ENCODE data around the gene MED12.
"Not testable (repeated sequence)": the region's sequence is repeated elsewhere in the genome, so short reads cannot be mapped to it uniquely, and the experiment has no call there.

MED12 gene

DNA sequence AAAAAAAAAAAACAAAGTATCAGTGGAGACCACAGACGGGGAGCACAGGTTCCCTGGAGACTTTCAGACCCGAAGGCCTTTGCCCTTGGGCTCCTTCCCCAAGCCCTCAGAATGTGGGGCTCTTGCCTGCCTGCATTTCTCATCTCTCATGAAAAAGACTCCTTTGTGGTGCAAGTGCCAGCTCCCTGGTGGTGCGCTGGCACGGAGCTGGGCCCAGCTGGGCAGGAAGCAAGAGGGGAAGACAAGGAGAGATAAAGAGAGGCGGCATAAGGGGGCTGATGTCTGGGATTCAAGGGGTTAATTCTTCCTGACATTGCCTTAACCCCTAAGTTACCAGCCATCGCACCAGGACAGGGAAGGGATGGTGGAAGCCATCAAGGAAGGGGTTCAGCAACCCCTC lies 48.1 kb downstream of the MED12 start:
- DNase-seq = no peak

DNA sequence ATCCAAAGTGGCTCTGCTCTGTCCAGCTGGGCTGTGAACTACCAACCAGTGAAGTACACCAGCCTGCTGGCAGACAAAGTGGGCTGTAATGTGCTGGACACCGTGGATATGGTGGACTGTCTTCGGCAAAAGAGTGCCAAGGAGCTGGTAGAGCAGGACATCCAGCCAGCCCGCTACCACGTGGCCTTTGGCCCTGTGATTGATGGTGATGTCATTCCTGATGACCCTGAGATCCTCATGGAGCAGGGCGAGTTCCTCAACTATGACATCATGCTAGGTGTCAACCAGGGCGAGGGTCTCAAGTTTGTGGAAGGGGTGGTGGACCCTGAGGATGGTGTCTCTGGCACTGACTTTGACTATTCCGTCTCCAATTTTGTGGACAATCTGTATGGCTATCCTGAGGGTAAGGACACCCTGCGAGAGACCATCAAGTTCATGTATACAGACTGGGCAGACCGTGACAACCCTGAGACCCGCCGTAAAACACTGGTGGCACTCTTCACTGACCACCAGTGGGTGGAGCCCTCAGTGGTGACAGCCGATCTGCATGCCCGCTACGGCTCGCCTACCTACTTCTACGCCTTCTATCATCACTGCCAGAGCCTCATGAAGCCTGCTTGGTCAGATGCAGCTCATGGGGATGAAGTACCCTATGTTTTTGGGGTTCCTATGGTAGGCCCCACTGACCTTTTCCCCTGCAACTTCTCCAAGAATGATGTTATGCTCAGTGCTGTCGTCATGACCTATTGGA lies 48.8 kb downstream of the MED12 start:
- DNase-seq = no peak

DNA sequence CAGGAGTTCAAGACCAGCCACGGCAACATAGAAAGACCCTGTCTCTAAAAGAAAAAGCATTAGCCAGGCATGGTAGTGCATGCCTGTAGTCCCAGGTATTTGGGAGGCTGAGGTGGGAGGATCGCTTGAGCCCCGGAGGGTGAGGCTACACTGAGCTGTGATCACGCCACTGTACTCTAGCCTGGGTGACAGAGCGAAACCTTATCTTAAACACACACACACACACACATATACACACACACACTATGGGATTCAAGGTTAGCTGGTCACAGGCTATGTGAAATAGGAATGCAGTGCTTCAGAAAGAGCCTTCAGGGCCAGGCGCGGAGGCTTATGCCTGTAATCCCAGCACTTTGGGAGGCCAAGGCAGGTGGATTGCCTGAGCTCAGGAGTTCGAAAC lies 49.7 kb downstream of the MED12 start:
- no peak for DNase-seq

DNA sequence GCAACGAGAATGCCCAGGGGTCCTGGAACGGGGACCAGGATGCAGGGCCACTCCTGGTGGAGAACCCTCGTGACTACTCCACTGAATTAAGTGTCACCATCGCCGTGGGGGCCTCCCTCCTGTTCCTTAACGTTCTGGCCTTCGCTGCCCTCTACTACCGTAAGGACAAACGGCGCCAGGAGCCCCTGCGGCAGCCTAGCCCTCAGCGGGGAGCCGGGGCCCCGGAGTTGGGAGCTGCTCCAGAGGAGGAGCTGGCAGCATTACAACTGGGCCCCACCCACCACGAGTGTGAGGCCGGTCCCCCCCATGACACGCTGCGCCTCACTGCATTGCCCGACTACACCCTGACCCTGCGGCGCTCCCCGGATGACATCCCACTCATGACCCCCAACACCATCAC lies 51.2 kb downstream of the MED12 start:
- DNase-seq = no peak

DNA sequence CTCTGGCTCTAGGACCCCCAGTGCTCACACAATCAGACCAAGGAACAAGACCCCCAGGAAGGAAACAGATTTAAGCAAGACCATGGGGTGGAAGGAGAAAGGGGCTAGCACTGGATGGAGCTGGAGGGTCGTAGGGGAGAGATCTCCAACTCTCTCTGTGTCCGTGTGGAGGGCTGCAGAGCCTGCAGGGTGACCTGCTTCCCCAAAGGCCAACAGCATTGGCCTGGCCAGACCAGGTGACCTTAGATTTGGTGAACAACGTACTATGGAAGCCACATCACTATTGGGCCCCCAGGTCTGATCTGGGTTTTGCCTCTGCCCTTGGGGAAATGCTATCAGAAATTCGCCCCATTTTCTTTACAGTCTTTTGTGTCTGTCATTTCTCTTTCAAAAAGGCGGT lies 52.3 kb downstream of the MED12 start:
- no peak for DNase-seq

DNA sequence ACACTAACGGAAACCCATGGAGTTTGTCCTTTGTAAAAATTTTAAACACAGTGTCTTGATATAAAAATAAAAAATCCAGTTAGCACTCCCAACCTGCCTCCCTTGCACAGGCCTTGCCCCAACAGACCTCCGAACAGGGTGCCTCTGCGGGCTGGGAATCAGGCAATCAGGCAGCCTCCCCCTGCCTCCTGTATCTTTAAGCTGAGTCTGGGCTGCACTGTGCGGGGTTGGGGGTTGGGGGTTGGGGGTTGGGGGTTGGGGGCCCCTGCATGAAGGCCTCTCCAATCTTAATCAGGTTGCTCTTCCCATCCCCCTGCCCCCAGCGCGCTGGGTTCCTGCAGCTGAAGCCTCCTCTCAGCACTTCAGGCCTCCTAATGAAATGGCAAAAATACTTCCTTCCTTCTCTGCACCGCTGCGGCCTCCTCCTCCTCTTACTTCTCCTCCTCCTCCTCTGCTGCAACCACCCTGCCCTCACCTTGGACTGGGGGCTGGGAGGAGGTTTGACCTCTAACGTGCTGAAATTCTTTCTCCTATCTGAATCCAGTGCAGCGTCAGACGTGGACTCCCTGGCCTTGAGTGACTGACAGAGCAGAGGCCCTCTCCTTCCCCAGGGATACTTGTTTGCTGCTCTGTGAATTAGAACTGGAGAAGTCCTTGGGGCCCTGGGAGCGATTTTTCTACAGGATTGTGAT lies 52.9 kb downstream of the MED12 start:
- peak; percentile 1 for DNase-seq

DNA sequence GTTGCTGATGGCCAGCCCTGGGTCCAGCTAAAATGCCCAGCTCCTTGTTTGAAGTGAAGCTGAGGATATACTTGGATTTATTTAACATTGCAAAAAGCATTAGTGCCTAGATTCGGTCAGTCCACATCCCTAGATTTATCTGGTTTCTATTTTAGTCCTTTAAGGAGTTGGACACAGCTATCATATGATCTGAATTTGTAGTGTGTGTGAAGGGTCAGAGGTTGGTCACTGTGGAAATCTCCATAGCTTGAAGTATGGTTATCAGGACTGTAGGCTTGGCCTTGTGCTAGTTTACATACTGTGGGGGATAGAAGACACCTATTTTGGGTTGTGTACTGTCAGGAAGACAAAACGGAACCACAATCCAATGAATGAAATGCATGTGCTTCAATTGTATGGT lies 55.0 kb downstream of the MED12 start:
- DNase-seq = peak; percentile 1

DNA sequence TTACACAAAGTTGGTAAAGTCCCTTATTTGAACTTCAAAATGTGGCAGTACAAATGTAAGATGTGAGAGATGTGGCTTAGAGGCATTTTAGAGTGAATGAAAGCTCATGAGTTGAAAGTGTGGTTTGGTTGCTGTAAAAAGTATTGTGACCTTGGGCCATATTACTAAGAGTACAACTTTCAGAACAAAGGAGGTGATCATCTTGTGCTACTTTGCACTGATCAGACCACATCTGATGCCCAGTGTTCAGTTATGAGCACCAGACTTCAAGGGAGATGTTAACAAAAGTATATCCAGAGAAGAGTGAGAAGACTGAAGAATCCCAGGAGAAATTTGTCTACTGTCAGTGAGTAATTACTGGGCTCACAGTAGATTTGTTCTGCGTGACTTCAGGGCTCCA lies 56.4 kb downstream of the MED12 start:
- DNase-seq = no peak

DNA sequence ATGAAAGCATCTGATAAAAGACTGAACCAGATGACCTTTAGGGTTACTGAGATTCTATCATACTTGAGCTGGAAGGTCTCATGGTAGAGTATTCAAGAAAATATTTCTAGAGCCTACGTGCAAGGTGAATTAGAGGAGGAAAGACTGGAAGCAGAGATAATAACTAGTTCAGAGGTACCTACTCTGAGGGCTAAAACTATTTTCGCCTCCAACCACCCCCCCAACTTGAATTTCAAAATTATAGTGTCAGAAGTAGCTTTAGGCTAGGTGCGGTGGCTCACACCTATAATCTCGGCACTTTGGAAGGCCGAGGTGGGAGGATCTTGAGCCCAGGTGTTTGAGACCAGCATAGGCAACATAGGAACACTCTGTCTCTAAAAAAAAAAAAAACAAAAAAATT lies 57.1 kb downstream of the MED12 start:
- no peak for DNase-seq

DNA sequence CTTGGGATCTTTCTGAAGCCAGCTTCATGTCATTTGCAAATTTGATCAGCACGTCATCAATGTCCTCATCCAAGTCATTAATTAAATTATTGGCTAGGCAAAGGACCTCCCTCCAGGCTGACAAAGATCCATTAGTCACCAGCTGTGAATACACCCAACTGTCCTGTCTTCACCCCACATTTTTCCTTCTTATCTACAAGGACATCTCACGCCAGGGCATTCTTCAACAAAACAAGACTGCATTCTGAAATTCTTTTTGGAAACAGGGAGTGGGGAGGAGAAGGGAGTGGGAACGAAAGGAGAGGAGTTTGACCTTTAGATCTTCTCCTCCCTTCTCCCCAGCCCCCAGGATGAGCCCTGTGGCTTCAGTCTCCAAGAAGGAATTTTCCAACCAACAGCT lies 58.9 kb downstream of the MED12 start:
- no peak for DNase-seq

DNA sequence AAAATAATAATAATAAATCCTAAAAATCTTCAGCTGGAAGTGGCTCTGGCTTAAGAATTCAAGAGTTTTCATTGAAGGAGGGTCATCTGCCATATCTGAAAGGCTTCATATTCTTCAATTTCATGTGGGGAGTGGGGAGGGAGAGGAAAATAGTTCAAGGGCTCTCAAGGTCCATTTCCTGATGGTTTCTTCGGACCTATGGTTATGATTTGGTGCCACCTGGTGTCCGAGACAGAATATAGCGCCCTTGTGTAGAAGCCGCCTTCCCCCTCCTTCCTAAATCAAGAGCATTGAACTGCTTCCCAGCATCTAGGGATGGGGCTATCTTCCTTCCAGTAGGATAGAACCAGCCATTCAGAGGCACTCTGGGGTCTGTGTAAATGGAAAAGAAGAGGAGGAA lies 60.5 kb downstream of the MED12 start:
- DNase-seq = peak; percentile 51

DNA sequence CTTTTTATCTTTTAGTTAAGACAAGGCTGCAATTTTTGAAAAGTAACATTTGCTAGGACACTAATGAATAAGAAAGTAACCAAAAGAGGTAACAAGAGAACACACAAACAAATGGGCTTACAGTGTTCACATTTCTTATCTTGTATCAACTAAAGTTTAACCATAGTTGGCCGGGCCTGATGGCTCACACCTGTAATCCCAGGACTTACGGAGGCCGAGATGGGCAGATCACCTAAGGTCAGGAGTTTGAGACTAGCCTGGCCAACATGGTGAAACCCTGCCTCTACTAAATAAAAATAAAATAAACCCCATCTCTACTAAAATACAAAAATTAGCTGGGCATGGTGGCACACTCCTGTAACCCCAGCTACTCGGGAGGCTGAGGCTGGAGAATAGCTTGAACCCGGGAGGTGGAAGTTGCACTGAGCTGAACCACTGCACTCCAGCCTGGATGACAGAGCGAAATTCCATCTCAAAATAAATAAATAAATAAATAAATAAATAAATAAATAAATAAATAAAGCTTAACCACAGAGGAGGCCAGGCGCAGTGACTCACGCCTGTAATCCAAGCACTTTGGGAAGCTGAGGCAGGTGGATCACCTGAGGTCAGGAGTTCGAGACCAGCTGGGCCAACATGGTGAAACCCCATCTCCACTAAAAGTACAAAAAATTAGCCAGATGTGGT lies 62.3 kb downstream of the MED12 start:
- DNase-seq = not testable (repeated sequence)

DNA sequence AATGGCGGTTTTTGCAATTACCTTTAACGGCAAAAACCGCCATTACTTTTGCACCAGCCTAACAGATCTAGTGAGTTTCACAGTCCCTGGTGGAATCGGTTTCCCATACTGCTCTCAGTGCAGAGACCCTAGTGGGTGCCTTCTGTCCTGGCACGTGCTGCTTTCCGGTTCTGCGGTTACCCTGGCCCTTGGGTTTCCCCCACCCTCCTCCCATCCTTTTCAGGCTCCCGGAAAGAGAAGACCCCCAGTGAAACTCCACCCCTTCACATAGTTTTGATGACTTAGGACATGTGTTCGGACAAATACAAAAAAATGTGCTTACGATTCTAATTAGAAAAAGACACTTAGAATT lies 63.1 kb downstream of the MED12 start:
- DNase-seq = peak; percentile 9

DNA sequence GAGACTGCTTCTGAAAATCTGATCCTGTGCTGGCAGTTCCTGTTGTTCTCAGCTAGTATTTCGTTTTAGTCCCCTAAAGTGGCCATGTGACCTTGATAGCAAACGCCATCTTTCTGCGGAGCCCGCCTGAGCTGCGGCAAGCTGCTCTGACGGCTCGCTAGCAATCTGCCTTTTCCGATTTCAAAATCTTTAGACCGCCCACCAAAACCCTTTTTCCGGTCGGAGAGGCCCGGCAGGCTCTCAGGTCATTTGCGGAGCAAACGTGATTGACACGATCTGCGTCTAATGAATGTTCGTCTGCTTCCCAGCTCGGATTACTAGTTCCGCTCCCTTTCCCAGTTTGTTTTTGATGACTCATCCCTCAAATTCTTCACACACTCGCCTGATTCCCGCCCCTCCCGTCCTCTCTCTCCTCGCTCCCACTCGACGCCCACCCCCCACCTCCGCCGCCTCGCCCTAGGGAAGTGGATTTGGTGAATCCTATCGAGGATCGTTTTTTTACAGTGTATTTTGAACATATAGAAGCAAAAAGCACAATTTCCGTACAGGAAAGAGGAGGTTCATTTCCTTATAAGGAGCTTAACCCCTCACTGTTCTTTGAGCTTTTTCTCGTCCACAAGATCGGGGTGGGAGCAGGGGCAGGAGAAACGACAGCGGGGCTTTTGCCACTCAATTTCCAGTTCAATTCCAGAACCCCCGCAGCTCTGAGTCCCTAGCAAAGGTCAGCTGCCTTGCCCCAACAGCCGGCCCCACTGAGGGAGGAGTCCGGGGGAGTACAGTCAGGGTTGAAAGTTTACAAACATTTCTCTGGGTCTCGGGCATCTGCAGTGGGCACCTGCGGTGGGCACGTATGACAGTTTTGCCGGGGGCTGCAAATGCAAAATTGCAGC lies 63.8 kb downstream of the MED12 start:
- DNase-seq = peak; percentile 95

DNA sequence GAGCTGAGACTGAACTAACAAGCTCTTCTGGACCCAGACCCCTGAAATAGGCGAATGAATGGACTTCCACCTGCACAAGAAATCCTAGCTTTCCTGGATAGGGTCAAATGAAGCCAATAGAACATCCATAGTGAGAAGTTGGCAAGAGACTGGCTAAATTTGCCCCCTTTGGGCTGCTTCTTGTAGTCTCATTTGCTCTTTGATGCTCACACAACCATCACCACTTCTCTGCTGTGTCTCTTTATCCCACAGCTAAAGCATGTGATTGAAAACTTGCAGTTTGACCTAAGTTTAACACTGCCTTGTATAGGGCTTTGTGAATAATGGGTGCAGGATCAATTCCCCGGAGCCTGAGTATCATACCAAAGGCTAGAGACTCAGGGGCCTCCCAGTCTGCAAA lies 64.5 kb downstream of the MED12 start:
- no peak for DNase-seq

DNA sequence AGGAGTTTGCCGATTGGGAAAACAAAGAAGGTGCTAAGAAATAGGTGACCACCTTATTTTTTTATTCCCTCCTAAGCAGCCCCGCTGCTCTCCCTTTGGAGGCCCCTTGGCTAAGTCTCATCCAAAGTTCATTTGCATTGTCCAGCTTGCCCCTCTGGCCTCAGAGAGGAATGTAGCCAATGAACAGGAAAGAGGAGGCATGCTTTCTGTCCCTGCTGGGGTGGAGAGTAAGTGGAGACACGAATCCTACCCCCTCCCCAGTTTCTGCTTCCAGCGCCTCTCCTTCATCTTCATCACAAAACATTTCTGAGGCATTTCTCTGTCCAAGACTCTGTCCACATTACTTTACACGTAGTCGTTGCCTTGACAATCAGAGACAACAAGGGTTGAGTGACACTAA lies 64.9 kb downstream of the MED12 start:
- DNase-seq = no peak

DNA sequence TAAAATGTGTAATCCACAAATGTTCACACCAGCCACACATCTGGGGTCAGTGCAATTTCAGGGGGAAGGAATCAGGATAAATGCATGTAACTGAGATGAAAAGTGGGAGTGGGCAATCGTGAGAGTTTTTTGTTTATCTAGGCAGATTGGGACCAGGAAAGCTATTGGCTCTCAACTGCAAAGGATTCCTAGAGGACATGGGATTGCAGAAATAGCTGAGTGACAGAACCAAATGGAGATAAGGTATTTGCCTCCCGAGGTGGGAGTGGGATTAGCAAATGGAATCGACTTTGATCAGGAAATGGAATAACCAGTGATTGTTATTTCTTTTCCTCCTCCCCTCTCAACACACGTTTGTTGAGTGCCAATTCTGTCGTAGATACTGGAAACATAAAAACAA lies 65.7 kb downstream of the MED12 start:
- DNase-seq = no peak

DNA sequence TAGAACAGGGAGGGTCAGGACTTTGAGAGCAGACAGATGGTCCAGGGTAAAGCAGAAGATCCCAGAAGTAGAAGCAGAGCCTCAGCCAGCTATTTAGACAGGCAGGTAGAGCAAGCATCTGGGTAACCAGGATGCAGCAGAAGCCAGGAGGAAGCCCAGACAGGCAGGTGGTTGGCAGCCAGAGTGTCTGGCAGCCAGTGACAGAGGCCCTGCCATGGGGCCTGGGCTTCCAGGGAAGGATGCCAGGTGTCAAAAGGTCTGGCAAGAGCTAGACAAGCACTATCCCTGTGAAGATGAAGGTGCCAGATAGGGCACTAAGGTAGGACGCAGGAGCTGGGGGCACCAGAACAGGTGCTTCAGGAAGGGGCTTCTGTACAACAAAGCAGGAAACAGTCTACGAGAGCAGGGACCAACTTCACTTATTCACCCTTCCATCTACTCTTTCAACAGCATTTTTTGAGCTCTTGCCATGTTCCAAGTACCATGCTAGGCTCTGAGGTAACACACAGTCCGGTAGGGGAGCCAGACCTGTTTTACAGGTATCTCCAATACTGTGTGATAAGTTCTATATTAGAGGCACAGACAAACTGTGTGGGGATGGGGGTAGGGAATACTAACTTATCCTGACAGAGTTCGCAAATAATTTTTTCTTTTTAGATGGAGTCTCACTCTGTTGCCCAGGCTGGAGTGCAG lies 66.6 kb downstream of the MED12 start:
- no peak for DNase-seq

DNA sequence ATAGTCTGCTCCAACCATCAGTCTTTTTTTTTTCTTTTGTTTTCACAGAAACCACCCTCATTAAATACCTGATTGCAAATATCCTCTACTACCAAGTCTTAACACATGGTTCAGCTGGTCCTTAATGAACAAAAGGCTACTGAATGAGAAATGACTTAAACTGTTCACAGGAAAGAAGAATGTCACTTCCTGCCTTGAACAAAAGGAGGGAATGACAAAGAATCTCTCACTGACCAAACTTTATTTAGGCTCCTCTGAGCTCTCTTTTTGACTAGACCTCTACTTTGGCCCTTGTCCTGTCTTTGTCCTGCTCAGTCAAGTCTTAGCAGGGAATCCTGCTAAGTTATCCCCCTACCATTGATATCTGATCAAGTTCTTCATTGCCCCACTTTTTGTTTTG lies 72.9 kb downstream of the MED12 start:
- DNase-seq = no peak

Measured in inflammatory macrophage treated with lipopolysaccharide for 4 hours (primary cell).